Frontal cortex (tissue), 4 donors: ENCODE results near the gene ANXA2. TPM values are rescaled to one million over a fixed set of nuclear protein-coding genes. Genes with fewer than 3 reads are reported as not detected.

Experiments used
- DNase-seq, 2 donors: peaks; one replicate each; pipeline ENCODE4 v3.0.0; 2012; ENCODE audit warnings: low spot score in 2 of 2
- FAIRE-seq: peaks from 2 replicates; lab custom pipeline; 2012; peaks lifted over from hg19 to GRCh38; lab: Jason Lieb, UNC
- small RNA-seq: library from RNA; depleted of rRNA; stranded (forward); fragments of <200 nt; gene quantifications from one replicate; pipeline ENCODE3, GENCODE V24; 2014
- total RNA-seq: library from RNA; depleted of rRNA; stranded (reverse); fragments of >200 nt; gene quantifications from one replicate; pipeline ENCODE4 v1.2.3, GENCODE V29; 2014
- donor health status: control.
- donor health status: control.
- donor health status: control.

ANXA2 gene
- total RNA-seq, 1 donor from 2014 or later = 34.6 TPM

DNA sequence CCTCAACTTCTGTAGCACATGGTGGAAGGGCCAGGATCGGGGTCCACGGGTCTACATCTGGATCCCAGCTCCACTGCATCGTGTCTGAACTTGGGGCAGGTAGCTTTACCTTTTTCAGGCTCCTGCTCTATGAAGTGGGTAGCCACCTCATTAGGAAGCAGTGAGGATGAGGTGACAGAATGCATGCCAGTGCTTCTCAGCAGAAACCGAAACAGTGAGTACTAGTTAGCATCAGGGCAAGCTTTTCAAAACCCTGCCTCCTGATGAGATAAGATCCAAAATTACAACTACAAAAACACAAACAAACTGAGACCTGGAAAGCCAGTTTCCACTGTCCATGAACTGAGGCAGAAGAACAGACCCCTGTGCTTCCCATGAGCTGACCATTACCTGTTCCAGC is 77.4 kb downstream of the ANXA2 start:
- no peak for FAIRE-seq
- no peak for DNase-seq

DNA sequence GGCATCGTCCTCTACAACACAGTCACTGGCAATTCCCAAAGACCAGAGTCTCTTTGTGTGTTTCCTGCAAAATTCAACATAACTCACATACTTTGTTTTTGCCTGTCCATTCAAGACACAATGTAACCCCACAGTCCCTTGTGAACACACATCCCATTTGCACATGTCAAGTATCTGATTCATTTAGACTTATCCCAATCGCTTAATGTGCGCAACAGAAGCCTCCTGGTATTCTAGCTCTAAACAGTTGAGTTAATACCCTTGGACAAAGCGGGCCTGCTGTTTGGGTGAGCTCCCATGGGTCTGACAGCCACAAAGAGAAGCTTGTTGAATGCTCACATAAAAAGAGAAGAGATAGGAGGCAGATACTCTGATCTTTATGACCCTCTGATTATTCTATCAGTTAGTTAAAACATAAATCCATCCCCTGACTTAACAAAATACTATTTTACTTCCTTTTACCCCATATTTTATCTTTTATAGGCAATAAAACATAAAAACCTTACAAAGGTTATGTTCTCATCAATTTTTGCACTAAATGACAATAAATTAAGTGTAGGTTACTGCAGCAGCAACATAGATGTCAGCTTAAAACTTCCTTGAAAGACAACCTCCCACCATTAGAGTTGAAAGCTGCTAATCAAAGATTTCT is 79.4 kb downstream of the ANXA2 start:
- no peak for DNase-seq
- no peak for FAIRE-seq

- DNase-seq = no peak
- FAIRE-seq = no peak
Observed at GRCh38 chr15:60316961-60317360, 80.8 kb downstream of the ANXA2 start.

DNA sequence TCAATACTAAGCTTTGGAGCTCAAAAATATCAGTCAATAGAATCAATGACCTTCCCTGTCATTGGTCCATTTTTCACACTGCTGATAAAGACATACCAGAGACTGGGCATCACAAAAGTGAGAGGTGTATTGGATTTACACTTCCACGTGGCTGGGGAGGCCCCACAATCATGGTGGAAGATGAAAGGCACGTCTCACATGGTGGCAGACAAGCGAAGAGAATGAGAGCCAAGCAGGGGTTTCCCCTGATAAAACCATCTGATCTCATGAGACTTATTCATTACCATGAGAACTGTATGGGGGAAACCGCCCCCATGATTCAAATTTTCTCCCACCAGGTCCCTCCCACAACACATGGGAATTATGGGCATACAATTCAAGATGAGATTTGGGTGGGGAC is 81.9 kb downstream of the ANXA2 start:
- FAIRE-seq = no peak
- no peak for DNase-seq

- no peak for DNase-seq
- FAIRE-seq = no peak
Observed at GRCh38 chr15:60313906-60314305, 83.9 kb downstream of the ANXA2 start.

DNA sequence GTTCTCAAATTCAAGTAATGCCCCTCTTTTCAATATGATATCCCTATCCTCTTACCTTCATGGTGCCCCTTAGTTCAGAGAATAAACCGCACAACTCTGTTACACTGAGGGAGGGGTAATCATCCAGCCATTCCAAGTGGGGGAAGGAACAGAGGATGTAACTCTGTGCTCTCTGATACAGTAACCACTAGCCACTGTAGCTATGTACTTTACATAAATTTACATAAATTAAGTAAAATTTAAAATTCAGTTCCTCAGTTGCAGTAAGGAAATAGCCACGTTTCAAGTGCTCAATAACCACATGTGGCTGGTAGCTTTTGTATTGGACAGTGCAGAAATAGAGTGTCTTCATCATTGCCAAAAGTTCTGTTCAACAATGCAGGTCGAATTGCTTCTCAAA is 90.8 kb downstream of the ANXA2 start:
- no peak for FAIRE-seq
- DNase-seq = no peak

- no peak for DNase-seq
- FAIRE-seq = no peak
Observed at GRCh38 chr15:60301024-60301423, 96.8 kb downstream of the ANXA2 start.

GRCh38 chr15:60299452-60300047 is 98.2 kb downstream of the ANXA2 start:
- no peak for FAIRE-seq
- DNase-seq = peak; percentile 3 to 28

Small RNA genes within 50 kb of the gene (small RNA-seq; reads per million reads assigned to genes)
- not detected for gene AC087385.3

Other genes starting within 250 kb of the ANXA2 start
- 38.3 TPM for gene ICE2, start 81.2 kb upstream of the ANXA2 start, total RNA-seq